HG02973 (cell line): ENCODE results near the gene ANK2.
"Not testable (repeated sequence)": the region's sequence is repeated elsewhere in the genome, so short reads cannot be mapped to it uniquely, and the experiment has no call there.

Source experiments
- ATAC-seq: cut with Tn5 transposase; IDR thresholded peaks from one replicate; pipeline ENCODE4 v1.9.1; 2021; ENCODE audit warnings: moderate library complexity; ENCODE audit not compliant: unreplicated experiment

Gene ANK2

DNA sequence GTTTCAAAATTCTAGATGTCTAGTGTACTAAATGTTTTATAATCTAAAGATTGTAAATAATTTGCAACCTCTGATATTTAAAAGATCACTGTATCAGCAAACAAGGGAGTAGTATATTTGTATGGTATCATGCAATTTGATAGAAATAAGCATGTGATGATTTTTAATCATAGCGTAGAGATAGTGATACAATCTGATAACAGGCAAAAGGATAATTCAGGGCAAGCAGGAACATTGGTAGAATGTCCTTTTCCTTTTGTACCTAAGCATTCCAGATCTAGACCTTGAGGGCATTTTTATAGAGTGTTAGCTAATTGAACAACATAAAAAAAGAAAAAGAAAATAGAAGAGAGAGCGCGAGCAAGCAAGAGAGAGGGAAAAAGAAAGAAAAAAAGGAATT, 1.4 kb downstream of the ANK2 start:
- ATAC-seq: no peak

DNA sequence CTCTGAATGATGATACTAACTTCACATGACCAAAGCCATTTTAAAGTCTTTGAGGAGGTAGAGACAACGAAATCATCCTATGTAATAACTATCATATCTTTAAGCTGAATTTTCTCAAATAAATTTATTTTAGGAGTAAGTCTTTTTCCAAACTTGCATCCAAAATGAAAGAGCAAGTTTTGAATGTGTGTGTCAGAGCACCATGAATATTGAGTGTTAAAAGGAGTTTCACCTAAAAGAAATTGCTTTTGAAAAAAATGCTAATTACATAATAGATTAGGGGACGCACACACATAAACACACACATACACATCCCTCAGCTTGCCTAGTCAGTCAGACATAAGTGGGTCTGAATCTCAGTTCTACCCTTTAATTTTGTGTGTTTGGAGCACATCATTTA, 1.9 kb downstream of the ANK2 start:
- ATAC-seq: no peak

DNA sequence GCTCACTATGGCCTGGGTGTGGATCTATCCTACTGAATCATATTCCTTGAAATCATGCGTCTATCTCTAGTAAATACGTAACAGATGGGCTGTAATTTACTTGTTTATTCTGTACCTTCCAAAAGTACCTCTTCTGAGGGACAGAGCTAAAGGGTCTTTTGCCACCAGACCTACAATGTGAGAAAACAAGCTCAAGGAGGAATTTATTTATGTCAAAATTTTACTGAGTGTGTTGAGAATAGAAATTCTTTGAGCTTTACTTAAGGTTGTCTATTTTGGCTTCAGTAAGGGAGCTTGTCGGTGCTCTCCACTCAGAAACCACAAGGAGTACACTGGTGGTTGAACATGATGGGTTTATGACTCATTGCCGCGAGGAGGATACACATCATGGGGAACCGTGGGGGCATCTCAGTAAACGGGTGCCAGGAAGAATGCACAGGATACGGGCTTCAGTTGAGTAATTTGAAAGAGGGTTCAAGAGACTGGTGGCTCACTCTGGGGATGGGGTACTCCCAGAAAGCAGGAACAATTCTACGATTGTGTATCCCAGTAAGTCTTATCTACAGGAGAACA, 3.0 kb downstream of the ANK2 start:
- peak; percentile 94 for ATAC-seq

DNA sequence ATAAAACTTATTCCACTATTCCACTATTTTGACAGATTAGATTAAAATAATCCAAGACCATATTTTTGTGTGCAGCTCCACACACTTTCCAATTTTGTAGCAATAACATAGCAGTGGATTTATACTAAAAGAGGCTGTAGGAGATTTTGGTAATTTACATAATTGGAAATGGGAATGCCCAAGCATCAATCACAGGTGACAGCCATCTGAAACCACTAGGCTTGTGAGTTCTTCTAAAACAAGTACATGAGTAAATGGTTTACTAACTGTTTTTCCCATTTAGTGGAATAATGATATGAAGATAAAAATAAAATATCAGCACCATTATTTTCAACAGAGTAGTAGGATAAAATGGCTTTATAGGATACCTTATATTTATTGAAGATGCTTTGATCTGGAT, 4.4 kb downstream of the ANK2 start:
- ATAC-seq: no peak

DNA sequence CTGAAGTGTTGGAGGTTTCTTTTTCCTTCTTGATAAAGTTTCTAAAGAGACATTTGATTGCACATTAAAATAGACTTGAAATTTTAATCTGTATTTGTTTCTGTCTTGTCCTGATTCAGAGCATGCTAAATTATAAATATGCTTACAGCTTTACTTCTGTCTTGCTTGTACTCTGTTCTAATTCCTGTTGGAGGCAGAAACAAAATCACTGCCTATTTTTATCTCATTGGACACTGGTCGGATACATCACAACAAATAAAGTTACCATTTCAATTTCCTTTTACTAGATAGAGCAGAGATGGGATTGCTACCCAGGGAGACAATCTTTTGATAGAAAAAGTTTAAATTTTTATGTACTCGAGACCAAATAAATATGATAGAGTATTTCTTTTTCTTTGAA, 6.9 kb downstream of the ANK2 start:
- no peak for ATAC-seq

DNA sequence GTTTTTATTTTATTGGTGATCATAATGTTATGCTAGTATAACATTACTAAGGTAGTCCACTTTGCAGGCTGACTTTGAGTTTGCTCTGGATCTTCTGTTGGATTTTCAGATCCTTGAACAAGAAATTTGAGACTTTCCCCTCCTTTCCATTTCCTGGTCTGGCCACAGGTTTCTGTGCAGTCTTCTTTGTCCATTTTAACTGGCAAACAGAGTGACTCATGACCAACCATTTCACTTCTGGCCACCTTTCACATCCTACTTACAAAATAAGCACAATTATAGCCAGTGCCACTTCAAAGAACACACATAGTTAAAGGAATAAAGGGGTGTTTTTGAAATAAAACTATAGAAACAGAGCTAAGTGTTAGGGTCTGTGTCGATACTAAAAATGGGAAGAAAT, 8.4 kb downstream of the ANK2 start:
- ATAC-seq: no peak

DNA sequence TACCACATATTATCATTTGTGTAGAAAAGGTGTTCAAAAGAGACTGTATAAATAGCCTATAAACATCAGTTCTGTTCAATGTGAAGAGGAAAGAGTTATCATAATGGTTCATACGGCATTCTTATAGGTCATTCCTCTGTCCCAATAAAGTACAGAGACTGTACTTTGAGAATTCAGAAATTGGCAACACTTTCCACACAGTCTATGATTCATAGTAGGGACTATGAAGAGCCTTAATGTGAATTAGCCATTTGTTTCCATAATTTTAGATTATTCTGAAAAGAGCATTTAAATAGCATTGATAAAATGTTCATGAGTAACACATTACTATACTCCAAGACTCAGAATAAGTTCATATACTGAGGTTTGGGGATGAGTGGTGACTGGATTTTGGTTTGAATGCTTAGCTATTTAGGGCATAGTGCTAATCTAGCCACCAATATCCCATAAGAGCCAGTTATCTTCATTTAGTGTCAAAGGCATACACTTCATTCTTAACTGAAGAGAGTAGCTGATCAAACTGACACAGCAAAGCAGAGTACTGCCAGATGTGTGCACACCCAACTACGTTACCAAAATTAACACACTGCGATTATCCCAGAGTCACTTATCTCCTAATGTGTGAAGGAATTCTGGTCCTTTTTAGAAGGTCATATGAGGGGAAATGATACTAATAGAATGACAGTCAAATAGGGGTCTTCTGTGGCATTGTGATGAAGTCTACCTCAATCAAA, 10.2 kb downstream of the ANK2 start:
- no peak for ATAC-seq

DNA sequence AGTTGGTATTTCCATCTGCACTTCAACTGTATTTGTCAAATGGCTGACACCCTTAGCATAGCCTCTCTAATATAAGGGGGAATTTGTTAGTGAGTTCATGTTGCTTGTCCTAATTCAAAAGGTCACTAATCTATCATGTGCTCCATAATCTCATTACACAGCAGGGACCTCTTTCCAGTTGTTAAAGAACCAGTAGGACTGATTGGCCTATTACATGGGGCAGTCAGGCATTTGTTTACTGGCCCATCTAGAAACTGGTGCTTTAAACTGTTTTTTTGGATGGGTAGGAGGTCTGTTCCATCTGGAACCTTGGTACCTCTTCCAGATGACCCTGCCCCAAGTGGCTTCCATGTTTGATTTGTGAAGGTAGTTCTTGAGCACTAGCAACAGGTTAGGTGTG, 11.4 kb downstream of the ANK2 start:
- no peak for ATAC-seq

DNA sequence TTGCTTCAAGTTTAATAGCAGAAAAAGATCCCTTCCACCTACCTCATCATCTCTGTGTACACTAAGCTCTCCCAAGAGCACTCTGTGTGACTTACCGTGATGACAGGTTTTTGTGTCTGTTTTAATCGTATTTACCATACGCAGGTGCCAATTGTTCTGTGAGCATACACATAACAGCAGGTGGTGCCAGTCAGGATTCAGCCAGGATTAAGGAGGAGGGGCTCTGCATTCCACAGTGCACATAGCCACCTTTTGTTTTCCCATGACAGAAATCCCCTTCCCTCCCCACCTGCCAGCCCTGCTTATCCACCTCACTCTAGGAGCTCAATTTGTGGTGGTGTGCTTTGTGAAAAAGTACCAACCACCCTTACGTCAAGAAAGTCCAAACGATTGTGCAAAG, 14.8 kb downstream of the ANK2 start:
- ATAC-seq: no peak

DNA sequence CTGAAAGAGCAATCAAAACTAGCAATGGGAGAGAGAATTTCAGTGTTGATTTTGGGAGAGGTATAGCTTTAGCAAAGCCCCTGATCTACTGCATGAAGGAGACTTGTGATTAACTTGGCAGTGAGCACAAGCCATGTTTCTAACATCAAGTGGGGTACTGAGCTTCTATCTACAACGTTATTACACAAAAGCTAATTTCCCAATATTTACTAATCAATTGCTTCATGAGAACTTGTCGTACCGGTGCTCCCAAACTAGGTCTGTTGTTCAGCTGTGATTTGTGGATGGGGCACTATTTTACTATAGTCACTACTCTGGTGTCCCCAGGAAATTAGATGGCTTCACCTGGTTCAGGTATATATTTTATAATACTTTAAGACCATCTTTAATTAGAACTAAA, 16.2 kb downstream of the ANK2 start:
- ATAC-seq: no peak

DNA sequence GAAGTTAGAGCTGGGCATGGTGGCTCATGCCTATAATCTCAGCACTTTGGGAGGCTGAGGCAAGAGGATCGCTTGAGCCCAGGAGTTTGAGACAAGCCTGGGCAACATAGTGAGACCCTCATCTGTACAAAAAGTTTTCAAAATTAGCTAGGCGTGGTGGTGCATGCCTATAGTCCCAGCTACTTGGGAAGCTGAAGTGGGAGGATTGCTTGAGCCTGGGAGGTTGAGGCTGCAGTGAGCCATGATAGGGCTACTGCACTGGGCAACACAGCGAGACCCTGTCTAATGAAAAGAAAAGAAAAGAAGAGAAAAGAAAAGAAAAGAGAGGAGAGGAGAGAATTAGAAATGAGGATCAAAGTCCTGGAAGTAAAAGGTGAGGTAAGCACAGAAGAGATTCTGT, 19.3 kb downstream of the ANK2 start:
- ATAC-seq: not testable (repeated sequence)

DNA sequence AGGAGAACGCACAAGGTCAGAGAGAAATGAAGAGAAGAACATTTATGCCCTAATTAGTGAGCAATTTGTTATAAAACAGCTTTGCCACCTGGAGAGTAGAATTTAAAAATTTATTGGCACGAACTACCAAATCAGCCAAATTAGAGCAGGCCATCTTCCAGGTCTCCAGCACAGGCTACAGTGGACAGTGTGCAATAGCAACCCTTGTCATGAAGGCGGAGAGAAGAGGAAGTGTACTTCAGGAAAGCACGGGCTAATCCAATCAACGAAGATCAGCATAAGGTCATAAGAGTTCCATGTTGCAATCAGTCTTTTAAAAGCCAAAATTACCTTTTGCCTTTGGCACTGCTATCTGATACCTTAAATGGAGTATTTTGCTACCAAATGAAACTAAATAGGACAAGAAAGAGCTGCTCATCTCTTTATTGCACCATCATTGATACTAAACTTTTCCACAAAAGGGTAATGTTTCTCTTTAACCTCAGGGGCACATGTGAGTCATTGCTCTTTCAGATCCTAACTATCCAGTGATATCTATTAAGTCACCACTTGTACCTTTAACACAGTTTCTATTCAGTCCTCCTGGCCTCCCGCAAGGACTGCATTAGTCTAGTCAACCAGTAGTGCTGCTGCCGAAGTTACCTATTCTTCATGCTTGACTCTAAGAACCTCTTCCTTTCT, 19.9 kb downstream of the ANK2 start:
- no peak for ATAC-seq

DNA sequence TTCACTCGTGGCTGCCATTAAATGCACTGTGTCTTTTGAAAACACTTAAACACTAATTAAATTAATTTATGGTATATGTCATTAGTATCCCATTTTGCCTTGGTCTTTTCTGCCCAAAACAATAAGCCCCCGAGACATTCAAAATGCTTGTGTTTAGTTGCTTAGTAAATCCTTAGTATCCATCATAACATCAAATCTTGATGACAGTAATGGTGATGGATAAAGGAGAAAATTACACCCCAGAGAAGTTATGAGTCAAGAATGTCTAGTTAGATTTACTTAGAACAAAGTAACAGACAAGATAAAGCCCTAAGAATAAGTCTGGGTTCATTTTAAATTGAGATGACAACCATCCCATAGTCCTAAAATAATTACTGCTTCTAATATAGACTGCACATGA, 21.3 kb downstream of the ANK2 start:
- no peak for ATAC-seq

DNA sequence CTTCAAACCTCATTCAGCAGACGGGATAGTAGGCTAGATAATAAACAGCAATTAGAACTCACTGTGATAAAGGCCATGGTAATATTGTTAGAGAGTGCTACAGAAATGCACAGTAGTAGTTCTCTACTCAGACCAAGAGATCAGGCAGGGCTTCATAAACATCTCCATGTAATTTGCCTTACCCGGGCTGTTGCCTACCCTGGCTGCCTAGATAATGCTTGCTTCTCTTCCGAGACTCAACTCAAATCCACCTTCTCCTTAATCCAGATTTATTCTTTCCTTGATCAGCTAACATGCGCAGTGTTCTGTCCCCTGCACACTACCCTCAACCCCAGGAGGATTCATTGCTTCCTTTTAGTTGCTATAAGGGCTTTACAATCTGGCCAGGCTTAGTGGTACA, 21.8 kb downstream of the ANK2 start:
- no peak for ATAC-seq

DNA sequence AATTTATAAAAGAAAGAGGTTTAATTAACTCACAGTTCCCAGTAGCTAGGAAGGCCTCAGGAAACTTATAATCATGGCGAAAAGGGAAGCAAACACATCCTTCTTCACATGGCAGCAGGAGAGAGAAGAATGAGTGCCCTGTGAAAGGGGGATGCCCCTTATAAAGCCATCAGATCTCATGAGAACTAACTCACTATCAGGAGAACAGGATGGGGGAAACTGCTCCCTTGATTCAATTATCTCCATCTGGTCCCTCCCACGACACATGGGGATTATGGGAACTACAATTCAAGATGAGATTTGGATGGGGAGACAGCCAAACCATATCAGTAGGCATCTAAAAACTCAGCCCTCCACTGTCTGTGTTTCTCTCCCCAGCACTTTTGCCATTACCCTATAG, 22.4 kb downstream of the ANK2 start:
- ATAC-seq: no peak

DNA sequence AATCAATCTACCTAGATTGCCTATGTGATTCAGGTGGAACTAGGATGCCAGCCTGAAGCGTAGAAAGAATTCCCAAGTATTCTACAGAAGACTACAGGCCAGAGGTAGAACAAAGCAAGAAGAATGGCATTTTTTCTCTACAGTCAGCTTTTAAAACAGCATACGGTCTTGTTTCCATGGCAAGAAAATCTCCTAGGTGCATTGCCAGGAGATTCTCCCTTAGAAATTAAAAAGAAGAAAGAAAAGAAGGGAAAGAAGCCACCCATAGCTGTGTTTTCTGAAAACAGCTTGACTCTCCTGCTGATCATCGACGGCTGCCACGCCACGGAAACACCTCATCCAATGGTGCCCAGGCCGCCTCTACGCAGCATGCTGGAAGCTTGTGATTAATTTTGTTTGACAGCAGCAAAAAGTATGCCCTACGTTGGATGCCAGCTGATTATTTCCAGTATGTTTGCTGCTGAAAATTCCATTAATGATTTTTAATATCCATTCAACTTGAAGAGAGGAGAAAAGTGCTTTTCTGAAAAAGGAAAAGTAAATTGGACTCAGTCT, 24.1 kb downstream of the ANK2 start:
- ATAC-seq: no peak

DNA sequence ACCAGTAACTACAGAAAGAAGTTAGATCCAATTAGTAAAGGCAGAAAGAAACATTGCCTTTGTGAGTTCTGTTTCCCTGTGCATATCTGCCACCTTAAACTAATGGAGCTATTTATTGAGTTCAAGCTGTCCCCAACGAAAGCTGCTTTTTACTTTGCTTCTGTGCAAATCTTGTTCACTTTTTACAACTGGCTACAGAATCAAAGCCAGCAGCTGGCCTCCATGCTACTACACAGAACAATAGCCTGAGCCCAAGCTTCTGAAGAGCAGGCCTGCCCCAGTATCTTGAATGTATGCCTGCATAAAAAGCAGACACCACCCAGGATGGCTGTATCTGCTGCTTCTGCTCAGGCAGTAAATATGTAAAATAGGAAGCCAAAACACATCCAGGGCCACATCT, 28.1 kb downstream of the ANK2 start:
- no peak for ATAC-seq

DNA sequence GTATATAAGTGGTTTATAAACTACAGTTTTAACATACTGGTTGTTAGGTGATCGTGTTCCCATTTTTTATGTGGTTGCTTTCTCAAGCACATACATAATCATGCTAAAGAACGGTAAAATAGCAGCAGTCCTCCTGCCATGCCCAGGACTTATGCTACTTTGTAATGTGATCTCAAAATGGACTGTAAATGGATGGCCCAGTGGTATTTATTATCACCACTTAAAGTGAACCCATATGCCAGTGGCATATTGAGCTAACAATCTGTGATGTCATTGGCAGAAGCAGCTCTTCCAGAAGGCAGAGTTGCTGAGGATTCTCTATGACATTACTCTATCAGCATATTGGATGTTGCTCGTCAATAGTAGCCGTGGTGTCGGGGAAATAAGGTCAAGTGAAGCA, 28.6 kb downstream of the ANK2 start:
- no peak for ATAC-seq

DNA sequence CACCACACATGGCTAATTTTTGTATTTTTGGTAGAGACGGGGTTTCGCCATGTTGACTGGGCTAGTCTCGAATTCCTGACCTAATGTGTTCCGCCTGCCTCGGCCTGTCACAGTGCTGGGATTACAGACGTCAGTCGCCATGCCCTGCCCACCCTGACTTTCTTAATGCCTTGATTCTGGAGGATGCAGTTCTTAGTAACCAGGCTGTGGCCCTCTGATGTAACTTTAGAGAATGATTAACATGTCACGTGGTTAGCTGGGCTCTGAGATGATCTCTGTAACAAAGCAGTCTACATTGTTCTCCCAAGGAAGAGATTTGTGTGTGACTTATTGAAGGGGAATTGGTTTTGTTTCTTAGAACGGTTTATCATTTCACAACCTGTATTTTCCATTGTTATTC, 30.6 kb downstream of the ANK2 start:
- peak; percentile 79 for ATAC-seq

DNA sequence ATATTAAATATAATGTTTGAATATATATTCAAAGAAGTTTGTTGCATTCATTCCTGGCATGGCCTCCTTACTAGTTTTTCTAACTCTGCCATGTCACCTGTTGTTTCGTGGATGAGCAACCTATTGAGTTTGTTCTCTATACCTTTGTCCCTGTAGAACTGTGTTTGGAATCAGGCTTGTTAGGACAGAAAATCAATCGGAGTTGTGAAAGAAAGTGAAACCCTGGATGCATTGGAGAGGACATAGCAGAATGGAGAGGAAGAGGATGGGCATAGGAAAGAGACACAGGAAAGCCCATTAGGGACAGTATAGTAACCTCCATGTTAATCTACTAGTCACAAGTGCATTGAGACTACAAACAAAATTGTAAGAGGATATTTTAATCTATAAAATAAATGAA, 31.2 kb downstream of the ANK2 start:
- no peak for ATAC-seq

DNA sequence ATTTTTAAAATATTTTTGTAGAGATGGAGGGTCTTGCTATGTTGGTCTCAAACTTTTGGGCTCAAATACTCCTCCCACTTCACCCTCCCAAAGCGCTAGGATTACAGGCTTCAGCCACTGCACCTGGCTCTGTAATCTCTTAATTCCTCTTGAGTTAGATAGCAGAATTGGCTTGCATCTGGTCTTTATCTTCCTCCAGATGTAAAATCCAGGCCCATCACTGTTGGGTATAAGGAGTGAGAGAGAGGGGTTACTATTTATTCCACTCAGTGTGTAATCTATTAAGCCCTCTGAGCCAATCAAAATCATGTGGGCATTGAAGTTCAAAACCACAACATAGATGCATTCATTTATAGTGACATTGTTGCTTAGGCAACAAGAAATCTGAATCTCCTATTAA, 33.9 kb downstream of the ANK2 start:
- ATAC-seq: no peak

DNA sequence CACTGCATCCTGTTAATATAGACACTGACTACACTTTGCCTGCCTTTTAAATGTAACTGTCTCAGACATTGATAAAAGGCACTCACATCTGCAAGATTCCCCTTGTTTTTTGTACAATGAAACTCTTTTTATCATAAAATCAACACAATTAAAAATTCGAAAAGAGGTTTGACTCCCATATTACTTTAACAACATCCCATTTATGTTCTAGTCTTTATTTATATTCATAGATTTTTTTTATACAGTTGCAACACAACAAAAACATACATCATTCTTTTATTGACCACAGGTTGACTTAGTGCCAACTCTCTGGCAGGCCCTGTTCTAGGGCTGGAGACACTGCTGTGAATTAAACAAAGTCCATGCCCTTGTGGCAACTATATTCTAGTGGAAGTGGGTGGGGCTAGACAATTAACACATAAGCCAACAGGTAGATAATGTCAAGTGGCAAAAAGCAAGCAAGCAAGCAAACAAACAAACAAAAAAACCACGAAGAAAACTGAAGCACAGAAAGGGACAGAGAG, 36.8 kb downstream of the ANK2 start:
- ATAC-seq: no peak
